GM10266 (cell line): ENCODE results near the gene CNTLN.
"Not testable (repeated sequence)": the region's sequence is repeated elsewhere in the genome, so short reads cannot be mapped to it uniquely, and the experiment has no call there.

ENCODE experiments used
- DNase-seq: peaks from one replicate; pipeline ENCODE4 v3.0.0; 2012; ENCODE audit errors: extremely low spot score
- TF ChIP-seq, protein P1 (sequence below): IDR thresholded peaks from 2 replicates; pipeline ENCODE4 v1.5.1; 2012; ENCODE audit warnings: mild to moderate bottlenecking, low read depth; ENCODE audit not compliant: control insufficient read depth, insufficient read depth; ENCODE audit errors: missing control alignments

Gene CNTLN

DNA sequence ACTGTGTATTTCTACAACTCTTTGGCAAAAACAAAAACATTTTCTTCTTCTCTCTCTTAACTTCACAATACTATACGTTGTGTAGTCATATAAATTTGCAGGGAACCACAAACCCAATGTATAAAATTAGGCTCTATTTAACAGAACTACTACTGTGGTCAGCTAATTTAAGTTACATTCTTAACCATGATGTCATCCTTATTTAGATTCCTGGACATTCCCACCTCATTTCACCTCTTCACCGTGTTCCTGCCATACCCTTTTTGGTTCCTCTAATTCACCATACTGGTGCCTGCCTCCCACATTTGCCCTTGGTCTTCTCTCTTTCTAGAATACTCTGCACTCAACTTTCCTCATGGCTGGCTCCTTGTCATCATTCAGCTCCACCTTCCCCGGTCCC is 368.4 kb downstream of the CNTLN start:
- TF ChIP-seq, protein P1, sequence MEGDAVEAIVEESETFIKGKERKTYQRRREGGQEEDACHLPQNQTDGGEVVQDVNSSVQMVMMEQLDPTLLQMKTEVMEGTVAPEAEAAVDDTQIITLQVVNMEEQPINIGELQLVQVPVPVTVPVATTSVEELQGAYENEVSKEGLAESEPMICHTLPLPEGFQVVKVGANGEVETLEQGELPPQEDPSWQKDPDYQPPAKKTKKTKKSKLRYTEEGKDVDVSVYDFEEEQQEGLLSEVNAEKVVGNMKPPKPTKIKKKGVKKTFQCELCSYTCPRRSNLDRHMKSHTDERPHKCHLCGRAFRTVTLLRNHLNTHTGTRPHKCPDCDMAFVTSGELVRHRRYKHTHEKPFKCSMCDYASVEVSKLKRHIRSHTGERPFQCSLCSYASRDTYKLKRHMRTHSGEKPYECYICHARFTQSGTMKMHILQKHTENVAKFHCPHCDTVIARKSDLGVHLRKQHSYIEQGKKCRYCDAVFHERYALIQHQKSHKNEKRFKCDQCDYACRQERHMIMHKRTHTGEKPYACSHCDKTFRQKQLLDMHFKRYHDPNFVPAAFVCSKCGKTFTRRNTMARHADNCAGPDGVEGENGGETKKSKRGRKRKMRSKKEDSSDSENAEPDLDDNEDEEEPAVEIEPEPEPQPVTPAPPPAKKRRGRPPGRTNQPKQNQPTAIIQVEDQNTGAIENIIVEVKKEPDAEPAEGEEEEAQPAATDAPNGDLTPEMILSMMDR, result no peak
- DNase-seq, result no peak

DNA sequence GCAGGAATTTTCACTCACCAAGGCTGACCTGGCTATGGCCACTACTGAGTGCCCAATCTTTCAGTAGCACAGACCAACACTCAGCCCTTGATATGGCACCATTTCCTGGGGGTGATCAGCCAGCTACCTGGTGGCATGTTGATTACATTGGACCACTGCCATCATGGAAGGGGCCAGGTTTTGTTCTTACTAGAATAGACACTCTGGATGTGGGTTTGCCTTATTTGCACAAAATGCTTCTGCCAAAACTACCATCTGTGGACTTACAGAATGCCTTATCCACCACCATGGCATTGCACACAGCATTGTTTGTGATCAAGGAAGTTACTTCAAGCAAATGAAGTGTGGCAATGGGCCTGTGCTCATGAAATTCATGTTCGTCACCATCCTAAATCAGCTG is 374.3 kb downstream of the CNTLN start:
- TF ChIP-seq, protein P1, result no peak
- DNase-seq, result no peak

DNA sequence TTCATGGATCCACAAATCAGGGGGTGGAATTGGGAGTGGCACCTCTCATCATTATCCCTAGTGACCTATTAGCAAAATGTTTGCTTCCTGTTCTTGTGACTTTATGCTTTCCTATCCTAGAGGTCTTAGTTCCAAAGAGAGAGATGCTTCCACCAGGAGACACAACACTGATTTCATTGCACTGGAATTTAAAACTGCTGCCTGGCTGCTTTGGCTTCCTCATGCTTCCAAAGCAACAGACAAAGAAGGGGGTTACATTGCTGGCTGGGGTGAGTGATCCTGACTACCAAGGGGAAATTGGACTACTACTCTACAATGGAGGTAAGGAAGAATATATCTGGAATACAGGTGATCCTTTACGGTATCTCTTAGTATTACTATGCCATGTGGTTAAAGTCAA is 374.9 kb downstream of the CNTLN start:
- no peak for DNase-seq
- TF ChIP-seq, protein P1, result no peak

DNA sequence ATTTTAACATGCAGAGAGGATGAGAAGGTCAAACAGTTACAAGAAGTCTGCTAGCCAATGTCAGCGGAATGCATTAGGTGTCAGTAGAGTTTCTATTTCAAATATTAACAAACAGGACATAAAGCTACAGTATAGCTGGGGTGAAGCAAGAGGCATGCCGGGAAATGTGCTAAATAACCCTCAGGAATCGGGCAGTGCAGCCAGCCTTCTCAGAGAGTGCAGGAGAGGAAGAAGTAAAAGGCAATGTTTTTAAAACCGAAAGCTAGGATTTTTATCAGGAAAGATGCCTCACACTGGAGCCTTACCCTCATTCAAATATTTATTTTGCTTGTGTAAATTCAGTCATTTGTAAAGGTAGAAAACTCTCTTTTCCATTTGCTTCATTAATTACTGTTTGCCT is 384.9 kb downstream of the CNTLN start:
- no peak for DNase-seq

DNA sequence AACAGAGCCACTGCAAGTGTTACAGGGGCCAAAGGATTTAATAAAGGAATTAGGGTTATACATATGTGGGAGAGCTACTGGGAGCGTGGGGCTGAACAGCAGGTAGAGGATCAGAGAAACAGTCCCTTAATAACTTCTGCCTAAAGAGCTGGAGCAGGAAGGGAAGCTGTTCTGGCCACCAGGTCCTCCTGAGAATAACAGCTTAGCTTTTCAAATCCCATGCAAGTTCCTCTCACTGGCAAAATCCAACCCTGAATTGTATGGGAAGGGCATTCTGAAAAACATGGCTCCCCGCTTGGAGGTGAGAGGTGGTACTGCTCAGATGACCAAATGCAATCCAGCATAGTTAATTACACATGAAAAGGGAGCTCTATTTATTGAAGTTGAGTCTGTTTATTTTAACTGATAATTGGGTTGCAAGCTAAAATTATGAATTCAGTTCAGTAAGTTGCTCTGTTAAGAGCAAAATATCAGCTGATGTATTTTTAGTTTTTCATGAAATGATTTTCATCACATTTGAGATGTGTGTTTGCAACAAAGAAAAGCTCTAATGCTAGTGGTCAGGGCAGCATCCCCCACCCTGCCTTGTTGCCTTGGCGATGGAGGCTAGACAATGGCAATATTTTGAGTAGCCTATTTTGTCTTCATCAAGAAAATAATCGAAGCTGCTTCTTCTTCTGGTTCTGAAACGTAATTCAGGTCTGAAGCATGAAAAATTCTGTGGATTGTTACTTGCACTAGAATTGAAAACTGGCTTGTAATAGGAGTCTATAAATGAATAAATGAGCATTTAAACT is 385.6 kb downstream of the CNTLN start:
- TF ChIP-seq, protein P1, result no peak
- no peak for DNase-seq

More for the DNA sequence above, 384.9 kb downstream of the CNTLN start:
- TF ChIP-seq, protein P1, result no peak

DNA sequence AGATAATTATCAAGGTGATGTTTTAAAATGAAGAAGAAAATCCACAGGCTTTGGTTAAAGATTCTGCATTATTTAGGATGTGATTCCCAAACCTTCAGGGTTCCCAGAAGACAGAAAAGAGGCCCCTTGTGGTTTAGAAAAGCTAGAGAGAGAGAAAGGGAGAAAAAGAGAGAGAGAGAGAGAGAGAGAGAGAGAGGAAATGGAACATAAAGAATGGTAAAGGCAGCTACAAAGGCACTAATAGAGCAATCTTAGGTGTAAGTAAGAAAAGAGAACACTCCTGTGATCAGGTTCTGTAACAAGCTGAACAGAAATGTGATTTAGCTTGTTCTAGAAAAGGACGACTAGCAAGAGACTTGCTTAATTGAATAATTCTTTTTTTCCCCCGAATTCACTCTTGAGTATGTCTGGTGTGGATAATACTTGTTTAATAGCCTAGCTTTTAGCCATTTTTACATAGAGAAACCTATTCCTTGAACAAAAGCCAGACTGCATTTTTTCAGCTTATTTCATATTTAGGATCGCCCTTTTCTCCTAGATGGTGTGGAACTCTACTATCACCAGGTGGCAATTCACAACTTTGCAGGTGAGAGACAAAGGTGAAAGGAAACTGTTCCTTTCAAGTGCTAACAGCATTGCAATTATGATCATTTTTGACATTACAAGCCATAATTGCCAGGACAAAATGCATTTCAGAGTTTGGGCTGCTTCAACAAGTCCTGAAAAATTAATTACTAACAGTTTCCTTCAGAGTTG is 386.4 kb downstream of the CNTLN start:
- TF ChIP-seq, protein P1, result no peak
- no peak for DNase-seq

DNA sequence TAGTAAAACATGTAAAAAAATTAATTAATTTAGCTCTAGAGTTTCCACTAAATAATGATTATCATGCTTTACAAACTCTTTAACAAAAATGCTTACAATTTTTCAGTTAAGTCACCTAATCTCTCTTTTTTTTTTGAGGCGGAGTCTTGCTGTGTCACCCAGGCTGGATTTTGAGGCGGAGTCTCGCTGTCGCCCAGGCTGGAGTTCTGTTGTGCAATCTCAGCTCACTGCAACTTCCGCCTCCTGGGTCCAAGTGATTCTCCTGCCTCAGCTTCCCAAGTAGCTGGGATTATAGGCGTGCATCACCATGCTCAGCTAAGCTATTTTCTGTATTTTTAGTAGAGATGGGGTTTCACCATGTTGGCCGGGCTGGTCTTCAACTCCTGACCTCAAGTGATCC is 391.9 kb downstream of the CNTLN start:
- not testable (repeated sequence) for DNase-seq
